HCT116 (cell line): ENCODE data around the gene MRPS18A. TPM values are rescaled to one million over a fixed set of nuclear protein-coding genes. Genes with fewer than 3 reads are reported as not detected.

ENCODE experiments used
- ATAC-seq: fragments of 200-7000 bp; cut with Tn5 transposase; 2 replicates; pipeline ENCODE4 v1.9.1; 2020; ENCODE audit warnings: mild to moderate bottlenecking, moderate library complexity
- BruUV-seq: library from RNA; stranded (reverse); fragments of 400-500 nt; replicated peaks from 2 replicates; lab custom pipeline; 2021; lab: Mats Ljungman, UMichigan
- CTCF ChIA-PET: fragments of 300-600 bp; sonication (Branson Sonifier 250); formaldehyde crosslinking; loops from one replicate; lab custom pipeline; 2021; ENCODE audit warnings: antibody characterized with exemption; lab: Charles Lee
- POLR2A ChIA-PET: fragments of 300-600, 350-600 bp; sonication (Branson Sonifier 250); formaldehyde crosslinking; loops from one replicate; lab custom pipeline; 2021; ENCODE audit warnings: antibody characterized with exemption; lab: Charles Lee
- RAD21 ChIA-PET, 2 experiments: fragments of 300-600 bp; sonication (Branson Sonifier 250); formaldehyde crosslinking; loops; one replicate each; lab custom pipeline; 2023; ENCODE audit warnings: low total read pairs in 2 of 2; ENCODE audit not compliant: uncharacterized antibody in 2 of 2, unreplicated experiment in 2 of 2, low non-redundant PET in 1 of 2; lab: Charles Lee
- DNase-seq: peaks from one replicate; pipeline ENCODE4 v3.0.0-alpha.2; 2010; ENCODE audit warnings: low read depth, low spot score
- H2AFZ ChIP-seq: fragments of 200-600 bp; shearing (Covaris generic), sonication (generic); 2 replicates; pipeline ENCODE4 v1.6.1; 2017; ENCODE audit warnings: low read depth, mixed run types, mixed read lengths, antibody characterized with exemption, low read length; ENCODE audit not compliant: poor library complexity, severe bottlenecking
- H3K27ac ChIP-seq: 2 replicates; pipeline ENCODE4 v1.5.1; 2012; ENCODE audit warnings: low read depth, low read length
- H3K27me3 ChIP-seq: fragments of 200-600 bp; sonication (generic); 2 replicates; pipeline ENCODE4 v1.6.1; 2016; ENCODE audit warnings: mixed run types, low read length, mixed read lengths; ENCODE audit not compliant: insufficient read depth
- H3K36me3 ChIP-seq, 2 experiments: fragments of 200-500 bp in 1 of 2; fragments of 200-600 bp in 1 of 2; sonication (Bioruptor generic) in 1 of 2; sonication (generic) in 1 of 2; 2 replicates each; pipeline versions ENCODE4 v1.5.1 to v1.6.1; 2014 to 2016; ENCODE audit warnings: low read length in 2 of 2, inconsistent platforms in 1 of 2, mixed read lengths in 1 of 2, mixed run types in 1 of 2; ENCODE audit not compliant: insufficient read depth in 2 of 2, control insufficient read depth in 1 of 2
- H3K4me1 ChIP-seq, 2 experiments: fragments of 200-600 bp in 1 of 2; sonication (generic) in 1 of 2; 2 replicates each; pipeline versions ENCODE4 v1.5.1 to v1.6.1; 2012 to 2017; ENCODE audit warnings: low read length in 2 of 2, inconsistent platforms in 1 of 2, mild to moderate bottlenecking in 1 of 2, mixed read lengths in 1 of 2, mixed run types in 1 of 2, moderate library complexity in 1 of 2; ENCODE audit not compliant: insufficient read depth in 2 of 2, control insufficient read depth in 1 of 2
- H3K4me2 ChIP-seq: fragments of 200-600 bp; sonication (generic); 2 replicates; pipeline ENCODE4 v1.6.1; 2017; ENCODE audit warnings: mixed run types, low read length, mixed read lengths
- H3K4me3 ChIP-seq, 2 experiments: fragments of 200-600 bp in 1 of 2; sonication (generic) in 1 of 2; replicated peaks in 1 of 2; 2 replicates each; pipeline ENCODE4 v1.5.1; 2011 to 2016; ENCODE audit warnings: low read length in 2 of 2, control low read depth in 1 of 2, low read depth in 1 of 2, mild to moderate bottlenecking in 1 of 2, mixed read lengths in 1 of 2, mixed run types in 1 of 2
- H3K79me2 ChIP-seq: fragments of 200-600 bp; sonication (generic); 2 replicates; pipeline ENCODE4 v1.6.1; 2017; ENCODE audit warnings: mild to moderate bottlenecking, mixed run types, low read length, moderate library complexity, mixed read lengths; ENCODE audit not compliant: insufficient read depth
- H3K9ac ChIP-seq: fragments of 200-600 bp; sonication (generic); 2 replicates; pipeline ENCODE4 v1.6.1; 2016; ENCODE audit warnings: low read length, mixed read lengths
- H3K9me2 ChIP-seq: fragments of 200-600 bp; sonication (generic), shearing (Covaris generic); 2 replicates; pipeline ENCODE4 v1.6.1; 2017; ENCODE audit warnings: mixed run types, mild to moderate bottlenecking, moderate library complexity; ENCODE audit not compliant: insufficient read depth
- H3K9me3 ChIP-seq, 2 experiments: fragments of 200-500 bp in 1 of 2; fragments of 200-600 bp in 1 of 2; sonication (Bioruptor generic) in 1 of 2; sonication (generic) in 1 of 2; 2 replicates each; pipeline ENCODE4 v1.6.1; 2014 to 2017; ENCODE audit warnings: low read length in 2 of 2, mixed read lengths in 2 of 2, inconsistent platforms in 1 of 2, low read depth in 1 of 2, mild to moderate bottlenecking in 1 of 2, mixed run types in 1 of 2, moderate library complexity in 1 of 2; ENCODE audit not compliant: control insufficient read depth in 1 of 2, insufficient read depth in 1 of 2
- H4K20me1 ChIP-seq: fragments of 200-600 bp; sonication (generic), shearing (Covaris generic); 2 replicates; pipeline ENCODE4 v1.6.1; 2017; ENCODE audit warnings: mixed run types, mild to moderate bottlenecking, moderate library complexity; ENCODE audit not compliant: insufficient read depth
- CBX3 ChIP-seq: IDR thresholded peaks from 2 replicates; pipeline ENCODE4 v1.6.1; 2012; ENCODE audit warnings: low read depth
- CEBPB ChIP-seq: IDR thresholded peaks from 2 replicates; pipeline ENCODE4 v1.6.1; 2012; ENCODE audit warnings: low read depth
- ELF1 ChIP-seq: IDR thresholded peaks from 2 replicates; pipeline ENCODE4 v1.6.1; 2012; ENCODE audit warnings: low read depth, borderline replicate concordance
- EZH2 ChIP-seq: fragments of 200-600 bp; sonication (generic); IDR thresholded peaks from 2 replicates; pipeline ENCODE4 v1.6.1; 2017; ENCODE audit warnings: antibody characterized with exemption, mixed run types
- EZH2phosphoT487 ChIP-seq: fragments of 200-600 bp; IDR thresholded peaks from 2 replicates; pipeline ENCODE4 v1.6.1; 2018; ENCODE audit warnings: antibody characterized with exemption, borderline replicate concordance
- FOSL1 ChIP-seq: IDR thresholded peaks from 2 replicates; pipeline ENCODE4 v1.6.1; 2012; ENCODE audit warnings: low read depth
- POLR2AphosphoS5 ChIP-seq: IDR thresholded peaks from 2 replicates; pipeline ENCODE4 v1.6.1; 2011; ENCODE audit warnings: mild to moderate bottlenecking, low read depth, low read length, moderate library complexity
- SIN3A ChIP-seq: IDR thresholded peaks from 2 replicates; pipeline ENCODE4 v1.6.1; 2012; ENCODE audit warnings: low read depth
- SP1 ChIP-seq: IDR thresholded peaks from 2 replicates; pipeline ENCODE4 v1.6.1; 2012; ENCODE audit warnings: low read depth
- TCF7L2 ChIP-seq: IDR thresholded peaks from 2 replicates; pipeline ENCODE4 v1.7.0; 2011; ENCODE audit warnings: borderline replicate concordance, inconsistent platforms; ENCODE audit not compliant: insufficient read depth, insufficient read length; ENCODE audit errors: extremely low read depth
- YY1 ChIP-seq: IDR thresholded peaks from 2 replicates; pipeline ENCODE4 v1.6.1; 2011; ENCODE audit warnings: low read length, low read depth, moderate library complexity, mild to moderate bottlenecking; ENCODE audit not compliant: insufficient replicate concordance; ENCODE audit errors: extremely low read depth
- ZFX ChIP-seq: fragments of 450-650 bp; IDR thresholded peaks from 2 replicates; pipeline ENCODE4 v1.6.1; 2017
- intact Hi-C: fragments of 100-400 bp; cut with micrococcal nuclease; formaldehyde crosslinking; loops from 2 replicates; pipeline ENCODE4 v1.10.0; 2022
- total RNA-seq: library from RNA; stranded (reverse); gene quantifications from one replicate; pipeline ENCODE4 v1.2.1, GENCODE V29; 2021; ENCODE audit not compliant: unreplicated experiment
- TF ChIP-seq, protein P1 (sequence below): IDR thresholded peaks from 2 replicates; pipeline ENCODE4 v1.6.1; 2012
- TF ChIP-seq, protein P2 (sequence below), 3 experiments: fragments of 200-600 bp in 1 of 3; sonication (generic) in 1 of 3; IDR thresholded peaks in 2 of 3; conservative IDR thresholded peaks in 1 of 3; 2 replicates each; pipeline ENCODE4 v1.5.1; 2012 to 2017; ENCODE audit warnings: low read depth in 2 of 3, low read length in 2 of 3, antibody characterized with exemption in 1 of 3, borderline replicate concordance in 1 of 3, control low read depth in 1 of 3, mild to moderate bottlenecking in 1 of 3, mixed read lengths in 1 of 3, mixed run types in 1 of 3, moderate library complexity in 1 of 3; ENCODE audit not compliant: insufficient read depth in 1 of 3
- TF ChIP-seq, protein P3 (sequence below): IDR thresholded peaks from 2 replicates; pipeline ENCODE4 v1.6.1; 2012; ENCODE audit warnings: low read depth

MRPS18A gene
- total RNA-seq, 1 experiment from 2014 or later = 63.0 TPM

DNA sequence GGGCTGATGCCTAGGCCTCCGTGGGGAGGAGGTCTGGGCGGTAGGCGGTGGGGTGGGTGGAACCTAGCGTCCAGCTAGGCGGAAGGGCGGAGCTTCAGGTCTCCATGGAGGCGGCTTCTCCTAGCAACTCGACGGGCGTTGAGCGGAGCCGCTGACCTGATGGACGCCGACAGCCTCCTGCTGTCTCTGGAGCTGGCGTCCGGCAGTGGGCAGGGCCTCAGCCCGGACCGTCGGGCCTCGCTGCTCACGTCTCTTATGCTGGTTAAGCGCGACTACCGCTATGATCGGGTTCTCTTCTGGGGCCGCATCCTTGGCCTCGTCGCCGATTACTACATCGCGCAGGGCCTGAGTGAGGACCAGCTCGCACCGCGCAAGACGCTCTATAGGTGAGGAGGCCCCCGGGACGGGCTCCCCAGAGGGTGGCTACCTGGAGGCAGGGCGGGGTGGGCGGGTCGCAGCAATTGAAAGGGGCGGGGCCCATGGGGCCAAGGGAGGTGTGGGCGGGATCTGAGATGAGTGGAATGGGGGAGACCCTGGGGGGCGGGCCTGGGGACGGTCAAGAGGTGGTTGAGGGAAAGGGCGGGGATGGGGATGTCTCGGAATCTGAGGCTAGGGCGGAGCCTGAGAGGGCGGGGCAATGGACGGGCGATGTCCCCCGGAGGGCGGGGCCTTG is 42.5 kb downstream of the MRPS18A start, which contains the start of gene RSPH9:
Gene RSPH9 (plus strand): TSS at position 97 of the 673 bp plus-strand sequence. CDS start 63 bp downstream, at position 160.
- Histone ChIP-seq H3K79me2 (peaks cover 9% of the 10 kb centered on the region), H3K27me3 (no peaks in the 10 kb centered on the region), H2AFZ (no peak within 1 kb of the TSS), H3K36me3 (peaks cover 12 to 14% of the 10 kb centered on the region in 2 experiments; a peak in 3 of 4 replicates), H3K4me3 (no peak within 1 kb of the TSS), H3K27ac (no peak within 1 kb of the TSS), H3K4me2 (no peak within 1 kb of the TSS), H3K4me1 (no peaks in the 10 kb centered on the region), H3K9me2 (no peaks in the 10 kb centered on the region), H3K9ac (no peak within 1 kb of the TSS), H3K9me3 (no peaks in the 10 kb centered on the region), H4K20me1 (no peaks in the 10 kb centered on the region)
- intact Hi-C loops = no loop called here
- ChIA-PET POLR2A (interaction anchor here (0.6 kb wide), 1 partner anchor 862 kb away, joined by 3 read pairs; no protein-coding TSS in a partner anchor), RAD21 (no interaction called here), CTCF (interaction anchor here (1.1 kb wide), 1 partner anchor 24 kb away, joined by 3 read pairs; no protein-coding TSS in a partner anchor)
- DNase-seq (no peak), ATAC-seq (peak; percentile 38; the same call in 1 of the 2 replicates)
- TF ChIP-seq, protein P1, sequence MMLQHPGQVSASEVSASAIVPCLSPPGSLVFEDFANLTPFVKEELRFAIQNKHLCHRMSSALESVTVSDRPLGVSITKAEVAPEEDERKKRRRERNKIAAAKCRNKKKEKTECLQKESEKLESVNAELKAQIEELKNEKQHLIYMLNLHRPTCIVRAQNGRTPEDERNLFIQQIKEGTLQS = no peak
- no peak for TF ChIP-seq CBX3
- TF ChIP-seq, protein P2, sequence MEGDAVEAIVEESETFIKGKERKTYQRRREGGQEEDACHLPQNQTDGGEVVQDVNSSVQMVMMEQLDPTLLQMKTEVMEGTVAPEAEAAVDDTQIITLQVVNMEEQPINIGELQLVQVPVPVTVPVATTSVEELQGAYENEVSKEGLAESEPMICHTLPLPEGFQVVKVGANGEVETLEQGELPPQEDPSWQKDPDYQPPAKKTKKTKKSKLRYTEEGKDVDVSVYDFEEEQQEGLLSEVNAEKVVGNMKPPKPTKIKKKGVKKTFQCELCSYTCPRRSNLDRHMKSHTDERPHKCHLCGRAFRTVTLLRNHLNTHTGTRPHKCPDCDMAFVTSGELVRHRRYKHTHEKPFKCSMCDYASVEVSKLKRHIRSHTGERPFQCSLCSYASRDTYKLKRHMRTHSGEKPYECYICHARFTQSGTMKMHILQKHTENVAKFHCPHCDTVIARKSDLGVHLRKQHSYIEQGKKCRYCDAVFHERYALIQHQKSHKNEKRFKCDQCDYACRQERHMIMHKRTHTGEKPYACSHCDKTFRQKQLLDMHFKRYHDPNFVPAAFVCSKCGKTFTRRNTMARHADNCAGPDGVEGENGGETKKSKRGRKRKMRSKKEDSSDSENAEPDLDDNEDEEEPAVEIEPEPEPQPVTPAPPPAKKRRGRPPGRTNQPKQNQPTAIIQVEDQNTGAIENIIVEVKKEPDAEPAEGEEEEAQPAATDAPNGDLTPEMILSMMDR (IDR thresholded peaks at IDR 0.05 in 2 of 3, conservative IDR thresholded peaks at IDR 0.05 in 1 of 3; ENCODE audit: borderline replicate concordance in 1 of 3, insufficient read depth in 1 of 3, low read depth in 2 of 3, low read length in 2 of 3) = no peak
- TF ChIP-seq EZH2phosphoT487 = no peak
- no peak for TF ChIP-seq EZH2
- TF ChIP-seq, protein P3, sequence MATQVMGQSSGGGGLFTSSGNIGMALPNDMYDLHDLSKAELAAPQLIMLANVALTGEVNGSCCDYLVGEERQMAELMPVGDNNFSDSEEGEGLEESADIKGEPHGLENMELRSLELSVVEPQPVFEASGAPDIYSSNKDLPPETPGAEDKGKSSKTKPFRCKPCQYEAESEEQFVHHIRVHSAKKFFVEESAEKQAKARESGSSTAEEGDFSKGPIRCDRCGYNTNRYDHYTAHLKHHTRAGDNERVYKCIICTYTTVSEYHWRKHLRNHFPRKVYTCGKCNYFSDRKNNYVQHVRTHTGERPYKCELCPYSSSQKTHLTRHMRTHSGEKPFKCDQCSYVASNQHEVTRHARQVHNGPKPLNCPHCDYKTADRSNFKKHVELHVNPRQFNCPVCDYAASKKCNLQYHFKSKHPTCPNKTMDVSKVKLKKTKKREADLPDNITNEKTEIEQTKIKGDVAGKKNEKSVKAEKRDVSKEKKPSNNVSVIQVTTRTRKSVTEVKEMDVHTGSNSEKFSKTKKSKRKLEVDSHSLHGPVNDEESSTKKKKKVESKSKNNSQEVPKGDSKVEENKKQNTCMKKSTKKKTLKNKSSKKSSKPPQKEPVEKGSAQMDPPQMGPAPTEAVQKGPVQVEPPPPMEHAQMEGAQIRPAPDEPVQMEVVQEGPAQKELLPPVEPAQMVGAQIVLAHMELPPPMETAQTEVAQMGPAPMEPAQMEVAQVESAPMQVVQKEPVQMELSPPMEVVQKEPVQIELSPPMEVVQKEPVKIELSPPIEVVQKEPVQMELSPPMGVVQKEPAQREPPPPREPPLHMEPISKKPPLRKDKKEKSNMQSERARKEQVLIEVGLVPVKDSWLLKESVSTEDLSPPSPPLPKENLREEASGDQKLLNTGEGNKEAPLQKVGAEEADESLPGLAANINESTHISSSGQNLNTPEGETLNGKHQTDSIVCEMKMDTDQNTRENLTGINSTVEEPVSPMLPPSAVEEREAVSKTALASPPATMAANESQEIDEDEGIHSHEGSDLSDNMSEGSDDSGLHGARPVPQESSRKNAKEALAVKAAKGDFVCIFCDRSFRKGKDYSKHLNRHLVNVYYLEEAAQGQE = no peak
- no peak for TF ChIP-seq SP1
- TF ChIP-seq CEBPB = no peak
- no peak for TF ChIP-seq ZFX
- TF ChIP-seq FOSL1 = no peak
- TF ChIP-seq TCF7L2 = no peak
- no peak for TF ChIP-seq POLR2AphosphoS5
- TF ChIP-seq SIN3A = no peak
- TF ChIP-seq ELF1 = no peak
- TF ChIP-seq YY1 = no peak
- no TSS peak for BruUV-seq
